Medulla oblongata (tissue), 1 donor: ENCODE measurements around the gene TAF13.
"Not testable (repeated sequence)": the region's sequence is repeated elsewhere in the genome, so short reads cannot be mapped to it uniquely, and the experiment has no call there.

Experiments used
- DNase-seq: peaks from one replicate; pipeline ENCODE4 v3.0.0-alpha.2; 2015; ENCODE audit errors: extremely low spot score

Gene TAF13

DNA sequence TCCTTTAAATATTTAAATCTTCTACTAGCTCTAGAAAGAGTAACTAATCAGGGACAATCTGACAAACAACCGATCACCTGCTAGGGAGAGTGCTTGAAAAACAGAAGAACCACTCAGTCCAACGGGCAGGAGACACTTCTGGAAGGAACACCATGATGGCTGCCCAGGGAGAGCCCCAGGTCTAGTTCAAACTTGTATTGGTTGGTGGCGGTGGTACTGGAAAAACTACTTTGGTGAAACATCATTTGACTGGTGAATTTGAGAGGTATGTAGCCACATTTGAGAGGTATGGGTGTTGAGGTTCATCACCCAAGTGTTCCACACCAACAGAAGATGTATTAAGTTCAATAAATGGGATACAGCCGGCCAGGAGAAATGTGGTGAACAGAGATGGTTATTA lies 29.1 kb downstream of the TAF13 start:
- no peak for DNase-seq

DNA sequence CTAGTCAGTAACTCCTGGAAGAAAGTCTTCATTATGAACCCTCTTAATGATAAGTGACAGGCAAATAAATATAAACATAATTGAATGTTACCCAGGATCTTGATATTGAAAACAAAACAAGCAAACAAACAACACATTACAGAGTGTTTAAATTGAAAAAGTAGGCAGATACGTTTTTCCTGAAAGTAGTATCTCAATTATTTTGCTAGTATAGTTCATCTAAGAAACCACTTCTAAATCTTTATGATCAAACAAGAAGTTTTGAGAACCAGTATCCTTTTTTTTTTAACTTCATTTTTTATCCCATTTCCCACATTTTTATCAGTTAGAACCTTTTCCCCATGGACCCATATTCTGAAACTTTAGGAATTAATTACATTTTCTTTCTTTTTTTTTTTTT lies 30.2 kb downstream of the TAF13 start:
- DNase-seq: no peak

DNA sequence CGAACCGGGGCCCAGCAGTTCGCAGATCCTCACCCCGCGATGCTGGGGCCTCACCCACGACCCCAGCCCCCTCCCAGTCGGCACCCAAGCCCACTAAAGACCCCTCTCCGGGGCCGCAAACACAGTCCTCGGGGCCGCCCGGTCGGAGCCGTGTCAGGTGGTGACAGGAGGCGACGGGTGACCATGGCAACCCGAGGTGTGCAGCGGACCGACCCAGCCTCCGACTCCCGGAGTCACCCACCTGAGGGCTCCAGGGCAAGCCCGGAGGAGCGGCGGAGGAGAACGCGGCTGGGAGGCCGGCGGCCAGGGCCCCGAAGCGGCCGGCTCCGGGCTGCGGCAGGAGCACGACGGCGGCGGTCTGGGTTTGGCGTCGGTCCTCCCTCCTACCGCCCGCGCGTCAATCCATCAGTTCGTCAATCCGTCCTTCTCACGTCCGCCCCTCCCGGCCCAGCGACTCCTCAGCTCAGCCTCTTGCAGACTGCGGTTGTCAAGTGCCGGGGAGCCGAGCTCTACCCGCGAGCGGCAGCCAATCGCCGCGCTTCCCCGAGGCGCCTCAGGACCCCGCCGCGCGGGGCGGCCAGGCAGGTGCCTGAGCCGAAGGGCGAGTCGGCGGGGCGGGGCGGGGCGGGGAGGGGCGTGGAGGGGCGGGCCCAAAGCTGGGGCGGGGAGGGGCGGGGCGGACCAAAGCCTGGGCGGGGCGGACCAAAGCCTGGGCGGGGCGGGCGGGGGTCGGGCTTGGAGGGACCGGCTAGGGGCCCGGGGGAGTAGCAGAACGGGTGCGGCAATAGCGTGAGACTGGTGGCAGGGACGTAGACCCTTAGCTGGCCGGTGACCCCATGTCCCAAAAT lies 34.0 kb downstream of the TAF13 start, which contains the start of gene WDR47:
WDR47 (minus strand) TSS at position 482 of the 848 bp plus-strand sequence. CDS start 18,590 bp downstream, outside the sequence.
- peak; percentile 96 for DNase-seq

DNA sequence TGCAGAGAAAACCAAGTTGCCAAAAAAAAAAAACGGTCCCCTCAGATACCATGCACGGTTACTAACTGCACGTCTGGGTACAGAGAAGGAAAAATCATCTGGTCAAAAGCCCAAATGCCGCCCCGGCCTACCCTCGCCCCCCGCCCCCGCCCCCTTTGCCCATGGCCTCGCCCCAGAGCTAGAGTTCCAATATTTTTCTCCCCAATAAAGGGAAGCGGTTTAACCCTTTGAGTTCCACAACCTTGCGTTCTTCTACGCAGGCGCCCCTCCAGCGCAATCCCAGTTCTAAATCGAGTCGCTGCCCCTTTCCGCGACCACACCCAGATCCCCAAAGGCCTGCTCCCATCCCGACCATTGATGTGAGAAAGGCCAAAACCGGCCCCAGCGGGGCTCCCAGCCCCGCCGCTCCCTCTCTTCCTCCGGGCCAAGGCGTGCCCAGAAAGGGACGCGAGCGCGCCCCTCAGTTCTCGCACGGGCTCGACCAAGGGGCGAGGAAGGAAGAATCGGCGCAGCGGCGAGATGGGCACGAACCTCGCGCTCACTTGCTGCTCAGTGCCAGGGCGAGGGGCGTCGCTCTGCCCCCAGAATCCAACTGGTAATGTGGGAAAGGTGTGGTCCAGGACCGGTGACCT lies 34.7 kb downstream of the TAF13 start:
- peak; percentile 10 for DNase-seq

DNA sequence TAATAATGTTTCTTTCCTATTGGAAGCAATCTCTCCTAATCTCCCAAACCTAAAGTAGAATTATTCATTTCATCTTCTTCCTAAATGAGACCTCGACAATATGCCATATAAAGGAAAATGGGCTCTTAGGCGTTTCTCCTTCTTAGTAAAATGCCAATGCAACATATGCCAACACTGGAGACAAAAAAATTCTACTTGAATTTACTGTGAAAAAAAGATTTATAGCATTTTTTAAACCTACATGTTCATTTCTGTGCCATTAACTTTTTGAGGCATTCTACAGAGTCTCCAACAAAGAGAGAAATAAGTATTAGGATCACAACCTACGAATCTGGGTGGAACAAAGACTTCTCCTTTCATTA lies 35.2 kb downstream of the TAF13 start:
- peak; percentile 45 for DNase-seq

DNA sequence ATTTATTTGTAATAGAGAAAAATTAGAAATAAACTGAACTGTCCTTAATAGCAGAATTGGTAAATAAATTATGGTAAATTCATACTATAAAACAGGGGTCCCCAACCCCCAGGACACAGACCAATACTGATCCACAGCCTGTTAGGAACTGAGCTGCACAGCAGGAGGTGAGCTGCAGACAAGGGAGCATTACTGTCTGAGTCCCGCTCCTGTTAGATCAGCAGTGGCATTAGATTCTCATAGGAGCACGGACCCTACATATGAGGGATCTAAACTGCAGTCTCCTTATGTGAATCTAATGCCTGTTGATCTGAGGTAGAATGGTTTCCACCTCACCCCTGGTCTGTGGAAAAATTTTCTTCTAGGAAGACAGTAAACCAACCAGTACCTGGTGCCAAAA lies 41.4 kb downstream of the TAF13 start:
- no peak for DNase-seq

DNA sequence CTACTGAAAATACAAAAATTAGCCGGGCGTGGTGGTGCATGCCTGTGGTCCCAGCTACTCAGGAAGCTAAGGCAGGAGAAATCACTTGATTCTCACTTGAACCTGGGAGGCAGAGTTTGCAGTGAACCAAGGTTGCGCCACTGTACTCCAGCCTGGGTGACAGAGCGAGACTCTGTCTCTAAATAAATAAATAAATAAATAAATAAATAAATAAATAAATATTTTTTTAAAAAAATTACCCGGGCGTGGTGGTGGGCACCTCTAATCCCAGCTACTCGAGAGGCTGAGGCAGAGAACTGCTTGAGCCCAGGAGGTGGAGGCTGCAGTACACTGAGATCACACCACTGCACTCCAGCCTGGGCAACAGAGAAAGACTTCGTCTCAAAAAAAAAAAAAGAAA lies 46.3 kb downstream of the TAF13 start:
- not testable (repeated sequence) for DNase-seq

DNA sequence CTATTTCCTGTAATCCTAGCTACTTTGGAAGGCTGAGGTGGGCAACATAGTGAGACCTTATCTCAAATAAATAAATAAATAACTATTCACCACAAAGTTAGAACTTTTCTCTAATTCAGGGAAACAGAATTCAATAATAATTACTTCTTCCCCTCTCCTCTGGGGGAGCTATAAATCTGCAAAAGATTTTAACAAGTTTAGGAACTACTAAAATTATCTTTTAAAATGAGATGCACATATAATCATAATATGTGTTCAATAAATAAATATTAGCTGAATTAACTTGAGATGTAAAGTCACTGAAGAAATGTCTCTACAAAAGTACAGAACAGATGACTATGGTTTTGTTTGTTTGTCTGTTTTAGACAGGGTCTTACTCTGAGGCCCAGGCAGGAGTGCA lies 48.0 kb downstream of the TAF13 start:
- no peak for DNase-seq

DNA sequence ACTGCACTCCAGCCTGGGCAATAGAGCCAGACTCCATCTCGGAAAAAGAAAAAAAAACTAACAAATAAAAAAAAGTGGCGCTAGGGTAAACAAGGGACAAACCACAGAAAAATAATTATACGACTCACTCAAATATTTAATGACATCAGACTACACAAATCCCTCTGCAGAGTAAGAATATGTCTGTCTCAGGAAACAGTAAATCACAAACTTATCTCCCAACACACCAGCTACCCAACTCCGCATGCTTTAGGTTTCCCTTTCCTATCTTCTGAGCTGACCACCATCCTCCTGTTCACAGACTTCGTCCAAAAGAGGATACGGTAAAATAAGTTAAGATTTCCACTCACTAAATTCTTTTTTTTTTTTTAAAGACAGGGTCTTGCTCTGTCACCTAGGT lies 50.1 kb downstream of the TAF13 start:
- DNase-seq: no peak

DNA sequence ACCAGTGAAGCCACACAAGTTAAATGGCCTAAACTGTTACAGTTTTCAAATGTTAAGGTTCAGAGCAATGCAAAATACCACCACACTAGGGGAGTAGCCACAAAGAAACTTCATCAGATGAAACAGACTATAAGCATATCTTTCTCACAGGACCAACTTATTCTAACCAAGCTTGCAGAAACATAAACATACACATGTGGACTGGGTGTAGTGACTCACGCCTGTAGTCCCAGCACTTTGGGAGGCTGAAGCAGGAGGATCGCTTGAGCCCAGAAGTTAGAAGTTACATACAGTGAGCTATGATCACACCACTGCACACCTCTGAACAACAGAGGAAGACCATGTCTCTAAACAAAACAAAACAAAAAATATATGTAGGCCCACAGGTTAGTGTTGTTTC lies 51.2 kb downstream of the TAF13 start:
- DNase-seq: no peak

DNA sequence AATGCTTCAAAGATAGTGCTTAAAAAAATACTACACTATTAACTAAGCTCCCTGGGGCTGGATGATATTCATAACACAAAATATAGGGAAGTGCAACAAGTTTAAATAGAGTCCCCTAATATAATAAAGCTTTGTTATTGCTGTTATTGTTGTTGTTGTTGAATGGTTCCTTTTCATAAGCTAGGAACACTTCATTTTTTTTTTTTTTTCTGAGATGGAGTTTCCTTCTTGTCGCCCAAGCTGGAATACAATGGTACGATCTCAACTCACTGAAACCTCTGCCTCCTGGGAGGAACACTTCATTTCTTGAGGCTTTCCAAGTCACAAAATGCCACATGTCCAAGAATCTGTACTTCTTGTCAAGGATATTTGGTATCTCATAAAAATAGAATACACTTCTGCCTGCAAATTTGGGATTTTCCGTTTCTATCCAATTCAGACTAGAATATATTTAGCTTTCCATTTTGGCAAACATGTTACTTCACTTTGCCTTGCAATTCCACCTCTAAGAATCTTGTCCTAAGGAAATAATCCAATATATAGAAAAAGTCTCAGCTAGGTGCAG lies 55.0 kb downstream of the TAF13 start:
- no peak for DNase-seq

DNA sequence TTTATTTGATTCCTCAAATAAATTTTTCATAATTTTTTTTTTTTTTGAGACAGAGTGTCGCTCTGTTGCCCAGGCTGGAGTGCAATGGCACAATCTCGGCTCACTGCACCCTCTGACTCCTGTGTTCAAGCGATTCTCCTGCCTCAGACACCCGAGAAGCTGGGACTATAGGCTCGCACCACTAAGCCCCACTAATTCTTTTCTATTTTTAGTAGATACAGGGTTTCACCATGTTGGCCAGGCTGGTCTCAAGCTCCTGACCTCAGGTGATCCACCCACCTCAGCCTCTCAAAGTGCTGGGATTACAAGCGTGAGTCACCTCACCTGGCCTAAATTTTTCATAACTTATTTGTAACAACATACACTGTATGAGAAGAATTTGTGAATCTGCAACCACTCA lies 58.1 kb downstream of the TAF13 start:
- not testable (repeated sequence) for DNase-seq

DNA sequence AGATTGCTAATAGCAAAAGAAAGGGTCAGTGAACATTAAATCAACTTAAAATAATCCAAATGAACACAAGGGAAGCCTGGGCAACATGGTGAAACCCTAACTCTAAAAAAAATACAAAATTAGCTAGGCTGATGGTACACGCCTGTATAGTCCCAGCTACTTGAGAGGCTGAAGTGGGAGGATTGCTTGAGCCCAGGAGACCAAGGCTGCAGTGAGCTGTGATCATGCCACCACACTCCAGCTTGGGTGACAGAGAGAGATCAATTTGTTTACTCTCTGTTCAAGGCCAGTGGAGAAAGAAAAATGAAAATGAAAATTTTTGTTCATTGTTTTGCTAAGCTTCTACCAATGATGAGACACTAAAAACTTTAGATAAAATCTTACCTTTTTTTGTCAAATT lies 58.7 kb downstream of the TAF13 start:
- DNase-seq: no peak
